ENCODE measurements around the gene RIPK1.
"Not testable (repeated sequence)": the region's sequence is repeated elsewhere in the genome, so short reads cannot be mapped to it uniquely, and the experiment has no call there.

The RIPK1 gene

DNA sequence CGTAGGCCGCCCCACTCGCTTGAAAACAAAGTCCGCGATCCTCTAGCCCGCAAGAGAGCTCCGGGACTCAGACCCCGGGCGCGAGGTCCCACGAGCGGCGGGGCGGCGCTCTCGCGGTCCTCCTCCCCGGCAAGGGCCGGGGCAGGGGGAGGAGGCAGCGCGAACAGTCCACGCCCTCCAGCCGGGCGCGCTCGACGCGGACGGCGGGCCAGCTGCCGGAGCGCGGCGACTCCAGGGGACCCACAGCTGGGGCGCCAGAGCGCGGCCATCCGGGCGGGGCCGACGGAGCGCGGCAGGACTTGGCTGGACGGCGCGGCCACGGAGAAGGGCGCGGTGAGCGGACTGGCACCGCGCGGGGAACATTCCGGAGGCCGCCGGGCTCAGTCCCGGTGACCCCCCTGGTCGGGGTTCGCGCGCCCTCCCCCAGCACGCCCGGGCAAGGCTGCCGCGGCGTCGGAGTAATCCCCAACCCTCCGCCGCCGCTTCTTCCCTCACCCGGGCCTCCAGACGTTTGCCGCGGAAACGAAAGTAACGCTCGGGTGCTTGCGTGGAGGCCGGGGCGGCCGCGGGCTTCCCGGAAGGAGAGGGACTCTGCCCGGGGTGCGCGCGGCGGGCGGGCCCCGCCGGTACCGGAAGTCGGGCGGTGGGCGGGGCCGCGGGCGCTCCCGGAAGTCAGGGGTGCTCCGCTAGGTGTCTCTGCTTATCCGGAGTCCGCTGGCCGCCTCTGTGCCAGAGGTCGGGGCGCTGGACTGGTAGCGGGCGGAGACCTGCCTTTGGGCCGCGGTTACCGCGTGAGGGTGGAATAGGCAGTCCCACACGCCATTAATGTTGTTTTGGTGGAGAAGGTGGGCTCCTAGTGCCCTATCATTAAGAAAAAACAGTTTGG is at the start of gene RIPK1:
Gene RIPK1, plus strand, starts transcription at position 166 of the 886 bp plus-strand sequence. CDS start 8,330 bp downstream, outside the sequence.
- DNase-seq: peak; percentile 98

GRCh38 chr6:3019065-3019464 is 49.2 kb upstream of the RIPK1 start:
- DNase-seq: no peak

DNA sequence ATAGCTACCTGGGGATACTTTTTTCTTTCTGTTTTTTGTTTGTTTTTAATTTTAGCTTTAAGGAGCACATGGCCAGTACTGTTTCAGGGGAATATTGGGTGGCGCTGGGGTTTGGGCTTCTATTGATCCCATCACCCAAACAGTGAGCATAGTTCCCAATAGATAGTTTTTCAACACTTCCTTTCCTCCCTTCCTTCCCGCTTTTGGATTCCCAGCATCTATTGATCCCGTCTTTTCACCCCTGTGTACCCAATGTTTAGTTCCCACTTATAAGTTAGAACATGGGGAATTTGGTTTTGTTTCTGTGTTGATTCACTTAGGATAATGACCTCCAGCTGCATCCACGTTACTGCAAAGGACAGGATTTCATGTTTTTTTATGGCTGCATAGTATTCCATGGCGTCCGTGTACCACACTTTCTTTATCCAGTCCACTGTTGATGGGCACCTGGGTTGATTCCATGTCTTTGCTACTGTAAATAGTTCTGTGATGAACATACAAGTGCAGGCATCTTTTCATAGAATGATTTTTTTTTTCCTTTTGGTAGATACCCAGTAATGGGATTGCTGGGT is 48.5 kb upstream of the RIPK1 start:
- DNase-seq: no peak

- DNase-seq: not testable (repeated sequence)
Observed at GRCh38 chr6:3020976-3021598, 47.2 kb upstream of the RIPK1 start.

GRCh38 chr6:3022765-3023662 is 45.3 kb upstream of the RIPK1 start:
- DNase-seq: peak; percentile 77

GRCh38 chr6:3023663-3024483 is 44.4 kb upstream of the RIPK1 start:
- peak; percentile 93 for DNase-seq

- DNase-seq: peak; percentile 73
Observed at GRCh38 chr6:3026791-3027626, 41.3 kb upstream of the RIPK1 start.

GRCh38 chr6:3028156-3028555 is 40.1 kb upstream of the RIPK1 start:
- DNase-seq: not testable (repeated sequence)

- no peak for DNase-seq
Observed at GRCh38 chr6:3031857-3032640, 36.2 kb upstream of the RIPK1 start.

DNA sequence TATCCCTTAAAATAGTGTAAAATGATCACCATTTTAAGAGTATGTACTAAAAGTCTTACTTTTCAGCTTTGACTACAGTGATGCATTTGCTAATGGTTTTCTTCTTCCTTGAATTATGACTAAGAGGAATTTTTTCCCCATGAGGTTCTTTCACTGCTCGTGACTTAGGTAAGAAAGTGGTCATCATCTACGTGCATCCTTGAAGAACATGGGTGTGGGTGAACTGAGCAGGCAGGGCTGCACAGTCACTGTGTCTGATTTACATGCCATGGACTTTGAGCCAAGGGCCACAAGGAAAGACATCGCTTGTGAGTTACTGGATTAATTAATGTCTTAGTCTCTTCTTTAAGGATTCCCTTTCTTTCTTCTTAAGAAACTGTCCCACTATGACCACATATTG is 35.3 kb upstream of the RIPK1 start:
- DNase-seq: no peak

- DNase-seq: no peak
Observed at GRCh38 chr6:3033652-3034051, 34.6 kb upstream of the RIPK1 start.

DNA sequence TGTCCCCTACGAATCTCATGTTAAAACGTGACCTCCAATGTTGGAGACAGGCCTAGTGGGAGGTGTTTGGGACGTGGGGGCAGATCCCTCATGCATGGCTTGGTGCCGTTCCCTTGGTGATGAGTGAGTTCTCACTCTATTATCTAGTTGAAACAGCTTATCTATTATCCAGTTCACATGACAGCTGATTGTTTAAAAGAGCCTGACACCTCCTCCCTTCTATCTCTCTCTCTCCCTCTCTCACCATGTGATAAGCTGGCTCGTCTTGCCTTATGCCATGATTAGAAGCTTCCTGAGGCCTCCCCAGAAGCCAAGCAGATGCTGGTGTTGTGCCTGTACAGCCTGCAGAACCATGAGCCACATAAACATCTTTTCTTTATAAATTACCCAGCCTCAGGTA is 32.9 kb upstream of the RIPK1 start:
- DNase-seq: no peak

DNA sequence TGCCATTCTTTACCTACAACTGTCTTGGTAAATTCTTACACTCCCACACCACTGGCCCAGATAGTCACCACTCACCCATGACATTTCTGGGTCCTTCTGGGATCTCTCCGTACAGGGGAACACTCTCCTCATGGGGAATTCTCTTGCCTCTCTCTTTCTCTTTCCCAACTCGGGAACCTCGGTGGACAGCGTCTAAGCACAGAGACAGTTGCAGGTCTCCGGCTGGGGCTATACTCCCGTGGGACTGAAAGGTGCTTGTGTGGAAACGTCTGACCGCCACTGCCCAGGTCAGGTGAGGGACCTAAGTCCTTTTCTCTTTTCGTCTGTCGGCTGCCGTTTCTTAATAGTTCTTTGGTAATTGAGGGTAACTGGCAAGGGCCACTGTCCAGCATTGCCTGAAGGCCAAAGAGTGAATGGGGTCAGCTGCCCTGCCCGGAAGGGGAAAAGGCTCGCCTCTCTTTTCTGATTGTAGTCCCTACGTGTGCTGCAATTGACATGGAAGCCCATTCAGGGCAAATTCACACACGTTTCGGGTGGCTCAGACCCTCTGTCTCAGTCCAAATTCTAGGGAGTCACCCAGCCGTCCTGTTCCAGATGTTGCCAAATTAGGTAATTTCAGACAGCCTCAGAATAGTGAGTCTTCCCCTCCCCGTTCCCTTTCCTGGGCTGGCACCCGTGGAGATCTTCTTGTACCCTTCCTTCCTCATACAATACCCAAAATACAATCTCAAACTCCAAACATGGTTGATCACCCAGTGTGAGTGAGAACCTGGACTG is 31.2 kb upstream of the RIPK1 start:
- DNase-seq: no peak

DNA sequence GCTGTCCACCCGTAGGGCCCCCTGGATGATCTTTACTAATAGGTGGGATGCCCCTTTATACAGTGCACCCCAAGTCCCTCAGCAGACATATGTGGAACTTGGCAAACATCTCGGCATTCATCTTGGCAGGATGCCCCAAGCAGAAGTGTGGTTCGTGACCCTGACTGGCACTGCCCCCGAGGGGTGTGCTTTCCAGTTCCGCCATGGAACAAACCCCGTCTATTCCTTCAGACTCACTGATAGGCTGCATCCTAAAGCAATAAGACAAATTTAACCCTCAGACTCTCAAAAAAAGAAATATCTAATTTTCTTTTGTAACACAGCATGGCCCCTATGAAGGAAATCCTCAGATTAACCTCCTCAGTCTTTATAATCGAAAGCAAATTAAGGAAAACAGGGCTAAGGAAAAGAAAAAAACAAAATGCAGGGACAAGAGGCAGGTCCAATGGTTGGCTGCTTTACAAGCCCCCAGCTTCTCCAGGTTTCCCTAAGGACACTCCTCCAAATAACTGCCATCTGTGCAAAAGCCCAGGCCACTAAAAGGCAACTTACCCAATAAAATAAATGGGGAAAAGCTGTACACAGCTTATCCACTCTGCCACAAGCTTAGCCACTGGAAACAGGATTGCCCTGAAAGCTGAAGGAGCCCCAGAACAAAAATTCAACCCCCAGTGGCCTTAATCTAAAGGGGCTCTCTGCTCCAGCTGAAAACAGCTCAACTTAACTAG is 30.5 kb upstream of the RIPK1 start:
- no peak for DNase-seq

- no peak for DNase-seq
Observed at GRCh38 chr6:3039384-3039783, 28.9 kb upstream of the RIPK1 start.

DNA sequence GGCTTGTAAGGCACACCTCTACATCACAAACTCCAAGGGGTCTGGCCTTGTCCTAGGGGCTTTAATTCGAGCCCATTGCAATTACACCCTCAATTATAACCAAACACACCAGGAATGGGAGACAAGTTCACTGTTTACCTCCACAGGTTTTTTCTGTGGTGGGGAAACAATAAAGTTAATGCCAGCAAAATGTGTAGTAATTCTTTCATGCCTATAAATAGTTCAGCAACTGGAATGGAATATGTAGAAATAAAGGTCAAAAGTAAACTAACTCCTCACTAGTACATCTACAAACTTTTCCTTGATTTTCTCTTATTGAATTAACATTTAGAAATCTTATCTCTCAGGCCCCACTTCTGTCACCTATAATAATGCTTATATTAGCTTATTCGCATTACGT is 27.1 kb upstream of the RIPK1 start:
- no peak for DNase-seq

DNA sequence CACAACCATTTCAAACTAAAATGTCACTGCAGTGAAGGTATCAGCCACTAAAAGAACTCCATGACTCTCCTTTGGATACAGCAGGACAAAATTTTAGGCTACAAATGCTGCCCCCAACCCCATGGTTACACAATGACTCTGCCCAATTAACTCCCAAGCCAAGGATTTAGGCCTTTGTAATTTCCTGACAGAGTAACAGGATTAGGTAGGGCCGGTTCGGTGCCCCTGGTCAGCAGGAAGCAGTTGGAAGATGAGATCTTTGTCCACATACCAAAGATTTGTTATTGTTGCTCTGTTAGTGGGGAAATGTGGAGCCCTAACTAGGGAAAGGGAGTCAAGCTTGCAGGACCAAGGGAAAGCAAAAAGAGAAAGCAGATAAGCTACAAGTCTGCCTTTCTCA is 26.7 kb upstream of the RIPK1 start:
- DNase-seq: no peak

GRCh38 chr6:3045369-3045768 is 22.9 kb upstream of the RIPK1 start:
- DNase-seq: no peak

DNA sequence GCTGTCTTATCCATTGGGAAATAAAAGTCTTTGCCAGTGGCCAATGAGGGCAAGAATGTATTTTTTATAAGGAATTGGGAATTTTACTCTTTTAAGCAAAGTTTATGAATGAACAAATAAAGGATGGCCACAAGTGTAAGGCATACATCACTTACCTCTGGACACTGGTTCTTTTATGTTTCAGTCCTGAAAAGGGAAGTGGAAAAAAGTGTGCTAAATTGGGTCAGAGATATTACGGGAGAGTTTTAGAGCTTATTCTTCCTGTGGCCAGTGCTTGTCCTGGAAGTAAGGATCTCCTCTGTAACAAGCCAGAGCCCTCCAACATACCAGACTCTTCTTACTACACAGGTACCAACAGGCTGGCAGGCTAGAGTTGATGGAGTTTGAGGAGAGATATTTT is 22.5 kb upstream of the RIPK1 start:
- no peak for DNase-seq
